Prostate gland (tissue), 2 donors: ENCODE results near the gene BRAT1. TPM values are rescaled to one million over a fixed set of nuclear protein-coding genes. Genes with fewer than 3 reads are reported as not detected.

ENCODE experiments used
- DNase-seq: peaks from one replicate; pipeline ENCODE4 v3.0.0-alpha.2; 2019; ENCODE audit warnings: low spot score
- H3K27ac ChIP-seq, 2 donors: fragments of 200-600 bp; sonication (generic); 2 replicates each; pipeline ENCODE4 v1.5.1; 2017 to 2019
- H3K27me3 ChIP-seq: fragments of 200-600 bp; sonication (generic); replicated peaks from 2 replicates; pipeline ENCODE4 v1.5.1; 2019; ENCODE audit not compliant: insufficient read depth
- H3K36me3 ChIP-seq, 2 donors: fragments of 200-600 bp; sonication (generic); 1 replicate in 1 of 2; 2 replicates in 1 of 2; pipeline versions ENCODE4 v1.5.1 to v1.8.1; 2017 to 2019
- H3K4me1 ChIP-seq: fragments of 200-600 bp; sonication (generic); replicated peaks from 2 replicates; pipeline ENCODE4 v1.5.1; 2019
- H3K4me3 ChIP-seq, 2 donors: fragments of 200-600 bp; sonication (generic); 2 replicates each; pipeline ENCODE4 v1.5.1; 2017 to 2019
- H3K9me3 ChIP-seq: fragments of 200-600 bp; sonication (generic); 2 replicates; pipeline ENCODE4 v1.5.1; 2017
- POLR2A ChIP-seq: fragments of 450-650 bp; IDR thresholded peaks from one replicate; pipeline ENCODE4 v1.6.1; 2016; ENCODE audit warnings: antibody characterized with exemption, mild to moderate bottlenecking
- POLR2AphosphoS5 ChIP-seq: sonication (generic); formaldehyde crosslinking; IDR thresholded peaks from one replicate; pipeline ENCODE4 v1.6.1; 2017; ENCODE audit warnings: antibody characterized with exemption
- WGBS: methylation state at CpG from one replicate; pipeline ENCODE4 v1.1.5; 2018; 5-methylcytosine and 5-hydroxymethylcytosine counted together
- intact Hi-C: fragments of 100-400 bp; cut with DNase I; formaldehyde crosslinking; loops from one replicate; pipeline ENCODE4 v1.14.2; 2022
- total RNA-seq, 2 donors: library from RNA; depleted of rRNA; stranded (reverse); fragments of >200 nt; gene quantifications; one replicate each; pipeline ENCODE4 v1.1.0, GENCODE V29; 2016
- TF ChIP-seq, protein P1 (sequence below), 4 experiments: fragments of 200-600 bp in 2 of 4; fragments of 450-650 bp in 2 of 4; sonication (generic) in 2 of 4; IDR thresholded peaks; 1 replicate in 3 of 4; 2 replicates in 1 of 4; pipeline ENCODE4 v1.5.1; 2016 to 2019; ENCODE audit warnings: antibody characterized with exemption in 4 of 4, mild to moderate bottlenecking in 2 of 4, moderate library complexity in 2 of 4

BRAT1 gene
- total RNA-seq, 2 donors from 2014 or later: 83.9 to 113 TPM

- Histone ChIP-seq H3K4me3 (no peak overlapping the region), H3K27ac (peak overlapping the region; percentile 85 to 87), H3K36me3 (no peaks in the 10 kb centered on the region), H3K9me3 (no peaks in the 10 kb centered on the region), H3K27me3 (no peaks in the 10 kb centered on the region), H3K4me1 (peaks cover 36% of the 10 kb centered on the region)
- DNase-seq: peak; percentile 65
- 60% methylated on average over 13 of the region's 13 CpGs for WGBS
- peak; percentile 43 for TF ChIP-seq POLR2AphosphoS5
- TF ChIP-seq POLR2A: no peak
- TF ChIP-seq, protein P1, sequence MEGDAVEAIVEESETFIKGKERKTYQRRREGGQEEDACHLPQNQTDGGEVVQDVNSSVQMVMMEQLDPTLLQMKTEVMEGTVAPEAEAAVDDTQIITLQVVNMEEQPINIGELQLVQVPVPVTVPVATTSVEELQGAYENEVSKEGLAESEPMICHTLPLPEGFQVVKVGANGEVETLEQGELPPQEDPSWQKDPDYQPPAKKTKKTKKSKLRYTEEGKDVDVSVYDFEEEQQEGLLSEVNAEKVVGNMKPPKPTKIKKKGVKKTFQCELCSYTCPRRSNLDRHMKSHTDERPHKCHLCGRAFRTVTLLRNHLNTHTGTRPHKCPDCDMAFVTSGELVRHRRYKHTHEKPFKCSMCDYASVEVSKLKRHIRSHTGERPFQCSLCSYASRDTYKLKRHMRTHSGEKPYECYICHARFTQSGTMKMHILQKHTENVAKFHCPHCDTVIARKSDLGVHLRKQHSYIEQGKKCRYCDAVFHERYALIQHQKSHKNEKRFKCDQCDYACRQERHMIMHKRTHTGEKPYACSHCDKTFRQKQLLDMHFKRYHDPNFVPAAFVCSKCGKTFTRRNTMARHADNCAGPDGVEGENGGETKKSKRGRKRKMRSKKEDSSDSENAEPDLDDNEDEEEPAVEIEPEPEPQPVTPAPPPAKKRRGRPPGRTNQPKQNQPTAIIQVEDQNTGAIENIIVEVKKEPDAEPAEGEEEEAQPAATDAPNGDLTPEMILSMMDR (IDR thresholded peaks at IDR 0.05): no peak
- intact Hi-C loops: no loop called here
Observed at GRCh38 chr7:2510130-2510776, 45.1 kb downstream of the BRAT1 start.

- Histone ChIP-seq H3K4me1 (peaks cover 36% of the 10 kb centered on the region), H3K27ac (peak overlapping the region; percentile 37 to 85), H3K27me3 (no peaks in the 10 kb centered on the region), H3K4me3 (no peak overlapping the region), H3K9me3 (no peaks in the 10 kb centered on the region), H3K36me3 (no peaks in the 10 kb centered on the region)
- WGBS: 72% methylated on average over 18 of the region's 23 CpGs
- DNase-seq: no peak
- intact Hi-C loops: no loop called here
- TF ChIP-seq POLR2A (no peak), POLR2AphosphoS5 (no peak)
- TF ChIP-seq, protein P1 (IDR thresholded peaks at IDR 0.05): no peak
Observed at GRCh38 chr7:2509298-2509906, 45.9 kb downstream of the BRAT1 start.

- no peaks in the 10 kb centered on the region for H3K9me3 ChIP-seq
- TF ChIP-seq POLR2AphosphoS5: no peak
- TF ChIP-seq POLR2A: no peak
- TF ChIP-seq, protein P1 (IDR thresholded peaks at IDR 0.05): no peak
- H3K27me3 ChIP-seq: no peaks in the 10 kb centered on the region
- DNase-seq: peak; percentile 54
- 37% methylated on average over 33 of the region's 43 CpGs for WGBS
- H3K4me1 ChIP-seq: peaks cover 36% of the 10 kb centered on the region
- H3K27ac ChIP-seq: peak overlapping the region; percentile 37 to 85
- H3K36me3 ChIP-seq: no peaks in the 10 kb centered on the region
- H3K4me3 ChIP-seq: no peak overlapping the region
- intact Hi-C loops: no loop called here
Observed at GRCh38 chr7:2508327-2509215, 46.8 kb downstream of the BRAT1 start.

GRCh38 chr7:2507917-2508306 lies 47.4 kb downstream of the BRAT1 start:
- TF ChIP-seq POLR2A (no peak), POLR2AphosphoS5 (no peak)
- TF ChIP-seq, protein P1 (IDR thresholded peaks at IDR 0.05): no peak
- intact Hi-C loops: no loop called here
- Histone ChIP-seq H3K4me1 (peaks cover 36% of the 10 kb centered on the region), H3K9me3 (no peaks in the 10 kb centered on the region), H3K27me3 (no peaks in the 10 kb centered on the region), H3K4me3 (no peak overlapping the region), H3K27ac (peak overlapping the region; percentile 37 to 85), H3K36me3 (no peaks in the 10 kb centered on the region)
- 79% methylated on average over 6 of the region's 6 CpGs for WGBS
- DNase-seq: no peak
